OCI-LY7 (cell line): Measurements from ENCODE around the gene SLC7A7.

Source experiments
- EZH2phosphoT487 ChIP-seq: fragments of 200-600 bp; sonication (generic); IDR thresholded peaks from 2 replicates; pipeline ENCODE4 v1.6.1; 2018; ENCODE audit warnings: low read depth, borderline replicate concordance, mild to moderate bottlenecking, mixed run types, antibody characterized with exemption, low read length, moderate library complexity, mixed read lengths
- TF ChIP-seq, protein P1 (sequence below): fragments of 200-600 bp; sonication (generic); conservative IDR thresholded peaks from 2 replicates; pipeline ENCODE4 v1.5.1; 2014; ENCODE audit warnings: mild to moderate bottlenecking, antibody characterized with exemption, low read length, moderate library complexity, mixed read lengths

DNA sequence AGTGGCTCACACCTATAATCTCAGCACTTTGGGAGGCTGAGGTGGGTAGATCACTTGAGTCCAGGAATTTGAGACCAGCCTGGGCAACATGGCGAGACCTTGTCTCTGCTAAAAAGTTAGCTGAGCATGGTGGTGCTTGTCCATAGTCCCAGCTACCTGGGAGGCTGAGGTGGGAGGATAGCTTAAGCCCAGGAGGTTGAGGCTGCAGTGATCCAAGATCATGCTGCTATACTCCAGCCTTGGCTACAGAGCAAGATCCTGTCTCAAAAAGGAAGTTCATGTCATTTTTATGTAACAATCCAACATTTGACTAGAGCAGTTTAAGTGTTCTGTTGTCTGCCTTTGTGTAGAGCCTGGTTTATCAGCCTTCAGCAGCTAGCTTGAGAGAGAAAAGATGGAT is 42.5 kb downstream of the SLC7A7 start:
- TF ChIP-seq, protein P1, sequence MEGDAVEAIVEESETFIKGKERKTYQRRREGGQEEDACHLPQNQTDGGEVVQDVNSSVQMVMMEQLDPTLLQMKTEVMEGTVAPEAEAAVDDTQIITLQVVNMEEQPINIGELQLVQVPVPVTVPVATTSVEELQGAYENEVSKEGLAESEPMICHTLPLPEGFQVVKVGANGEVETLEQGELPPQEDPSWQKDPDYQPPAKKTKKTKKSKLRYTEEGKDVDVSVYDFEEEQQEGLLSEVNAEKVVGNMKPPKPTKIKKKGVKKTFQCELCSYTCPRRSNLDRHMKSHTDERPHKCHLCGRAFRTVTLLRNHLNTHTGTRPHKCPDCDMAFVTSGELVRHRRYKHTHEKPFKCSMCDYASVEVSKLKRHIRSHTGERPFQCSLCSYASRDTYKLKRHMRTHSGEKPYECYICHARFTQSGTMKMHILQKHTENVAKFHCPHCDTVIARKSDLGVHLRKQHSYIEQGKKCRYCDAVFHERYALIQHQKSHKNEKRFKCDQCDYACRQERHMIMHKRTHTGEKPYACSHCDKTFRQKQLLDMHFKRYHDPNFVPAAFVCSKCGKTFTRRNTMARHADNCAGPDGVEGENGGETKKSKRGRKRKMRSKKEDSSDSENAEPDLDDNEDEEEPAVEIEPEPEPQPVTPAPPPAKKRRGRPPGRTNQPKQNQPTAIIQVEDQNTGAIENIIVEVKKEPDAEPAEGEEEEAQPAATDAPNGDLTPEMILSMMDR = no peak
- TF ChIP-seq EZH2phosphoT487 = no peak
